HG03354 (cell line): ENCODE results near the gene ALDH3B1.

Source experiments
- ATAC-seq: cut with Tn5 transposase; IDR thresholded peaks from one replicate; pipeline ENCODE4 v1.9.1; 2021; ENCODE audit warnings: mild to moderate bottlenecking; ENCODE audit not compliant: unreplicated experiment, poor library complexity, severe bottlenecking

ALDH3B1 gene

DNA sequence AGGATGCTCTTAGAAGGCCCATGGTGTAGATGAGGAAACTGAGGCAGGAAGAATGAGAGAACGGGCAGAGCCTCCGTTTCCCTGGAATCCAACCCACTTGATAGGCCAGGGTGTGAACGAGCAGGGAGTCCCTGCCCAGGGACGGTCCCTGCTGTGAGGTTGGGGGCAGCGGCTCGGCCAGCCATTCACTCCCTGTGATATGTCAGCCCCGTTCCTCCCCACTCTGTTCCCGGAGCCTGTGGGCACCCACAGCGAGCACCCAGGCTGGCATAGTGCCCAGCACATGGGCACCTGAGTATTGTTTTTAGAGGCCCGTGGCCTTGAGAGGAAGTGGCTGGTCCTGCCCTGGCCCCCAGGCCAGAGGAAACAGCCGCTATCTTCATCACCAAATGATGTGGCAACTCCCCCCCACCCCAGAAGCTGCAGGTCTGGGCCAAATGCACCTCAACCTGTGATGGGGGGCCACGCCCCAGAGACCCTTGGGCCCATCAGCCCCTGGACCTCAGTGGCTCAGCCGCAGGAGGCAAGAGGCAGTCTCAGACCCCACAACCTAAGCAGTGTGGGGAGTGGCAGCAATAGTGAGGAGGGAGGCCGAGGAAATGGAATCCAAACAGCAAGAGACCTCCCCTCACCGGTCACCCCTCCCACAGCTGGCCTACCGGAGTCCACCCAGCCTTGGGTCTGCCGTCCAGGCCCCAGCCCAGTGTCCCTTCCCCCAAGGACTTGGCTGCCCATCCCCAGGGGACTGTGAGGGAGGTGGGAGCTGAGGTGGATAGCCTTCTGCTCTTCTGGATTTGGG lies 2.1 kb downstream of the ALDH3B1 start:
- ATAC-seq, result no peak

DNA sequence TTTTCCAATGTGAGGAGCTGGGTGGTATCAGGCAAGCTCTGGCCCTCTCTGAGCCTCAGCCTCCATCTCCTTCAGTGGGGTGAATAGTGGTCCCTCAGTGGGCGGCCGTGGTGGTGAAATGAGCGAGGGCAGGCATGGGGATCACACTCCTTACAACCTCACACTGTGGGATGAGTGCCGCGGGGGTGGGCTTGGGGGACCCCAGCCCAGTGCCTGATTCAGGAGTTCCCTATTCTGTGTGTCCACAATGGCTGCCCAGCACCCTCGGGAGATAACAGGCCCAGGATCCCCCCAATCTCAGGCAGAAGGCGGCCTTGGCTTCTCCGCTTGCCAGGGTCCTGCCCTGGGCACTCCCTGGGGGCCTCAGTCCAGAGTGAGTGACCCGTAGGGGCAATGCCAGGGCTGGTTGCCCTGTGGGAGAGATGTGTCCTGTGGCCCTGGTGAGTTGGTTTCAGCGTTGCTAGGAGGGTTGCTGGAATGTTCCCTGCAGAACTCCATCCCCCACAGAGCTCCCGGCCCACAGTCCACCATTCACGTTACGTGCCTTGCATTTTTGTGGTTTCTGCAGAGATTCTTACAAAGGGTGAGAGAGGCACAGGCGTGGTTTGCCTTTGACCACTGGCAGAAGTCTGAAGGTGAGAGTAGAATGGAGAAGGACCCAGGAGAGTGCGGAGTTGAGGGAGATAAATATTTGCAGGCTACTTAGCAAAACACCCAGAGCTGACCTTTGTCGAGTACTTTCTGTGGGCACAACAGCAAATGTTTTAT lies 2.9 kb downstream of the ALDH3B1 start:
- ATAC-seq, result no peak

DNA sequence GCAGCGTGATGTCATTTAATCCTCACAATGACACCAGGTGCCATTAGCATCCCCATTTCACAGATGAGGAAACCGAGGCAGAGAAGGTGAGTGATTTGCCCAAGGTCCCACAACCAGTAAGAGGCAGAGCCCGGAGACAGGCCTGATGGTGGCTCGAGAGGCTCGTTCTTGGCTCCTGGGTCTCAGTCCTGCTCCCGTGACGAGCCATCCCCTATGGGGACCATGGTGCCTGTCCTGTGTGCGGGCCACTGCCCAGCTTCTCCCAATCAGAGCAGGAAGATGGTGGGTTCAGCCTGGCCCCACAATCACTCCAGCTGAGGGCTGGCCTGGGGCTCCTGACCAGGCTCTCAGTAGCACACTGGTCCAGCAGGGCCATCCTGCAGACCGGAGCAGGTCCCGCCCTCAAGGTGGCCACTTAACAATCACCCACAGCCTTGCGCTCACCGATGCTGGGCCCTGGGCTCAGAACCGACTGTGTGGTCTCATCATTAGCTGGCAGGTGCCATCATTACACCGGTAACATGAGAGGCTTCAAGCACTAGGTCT lies 3.6 kb downstream of the ALDH3B1 start:
- ATAC-seq, result no peak

DNA sequence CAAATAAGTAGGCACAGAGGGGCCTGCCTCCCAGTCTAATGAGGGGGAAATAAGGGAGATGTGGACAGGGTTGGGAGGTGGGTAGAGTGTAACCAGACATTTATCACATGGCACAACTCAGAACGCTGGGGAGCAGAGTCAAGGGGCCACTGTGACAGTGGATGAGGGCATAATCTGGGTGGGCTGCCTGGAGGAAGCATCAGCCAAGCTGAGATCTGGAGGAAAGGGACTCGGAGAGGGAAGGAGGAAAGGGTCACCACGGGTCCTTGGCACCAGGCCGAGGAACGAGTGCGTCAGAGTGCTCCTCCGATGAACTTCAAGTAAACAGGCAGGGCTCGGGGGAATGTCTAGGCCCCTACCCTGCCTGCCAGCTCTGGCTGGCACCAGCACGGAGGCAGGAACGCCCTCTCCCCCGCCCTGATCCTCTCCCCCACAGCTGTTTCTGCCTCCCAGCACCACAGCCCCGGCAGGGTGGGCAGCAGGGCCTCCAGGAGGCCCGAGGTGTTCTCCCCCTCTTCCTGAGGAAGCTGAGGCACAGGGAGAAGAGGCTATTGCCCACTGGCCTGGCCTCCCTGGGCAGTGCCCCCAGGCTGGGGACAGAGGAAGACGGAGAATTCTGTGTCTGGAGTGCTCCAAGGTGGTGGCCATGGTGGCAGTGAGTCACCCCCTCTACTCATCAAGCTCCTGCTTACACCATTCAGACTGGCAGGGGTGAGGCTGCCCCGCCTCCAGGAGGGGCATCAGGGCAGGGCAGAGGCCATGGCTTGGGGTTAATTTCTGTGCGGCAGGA lies 4.2 kb downstream of the ALDH3B1 start:
- ATAC-seq, result no peak

DNA sequence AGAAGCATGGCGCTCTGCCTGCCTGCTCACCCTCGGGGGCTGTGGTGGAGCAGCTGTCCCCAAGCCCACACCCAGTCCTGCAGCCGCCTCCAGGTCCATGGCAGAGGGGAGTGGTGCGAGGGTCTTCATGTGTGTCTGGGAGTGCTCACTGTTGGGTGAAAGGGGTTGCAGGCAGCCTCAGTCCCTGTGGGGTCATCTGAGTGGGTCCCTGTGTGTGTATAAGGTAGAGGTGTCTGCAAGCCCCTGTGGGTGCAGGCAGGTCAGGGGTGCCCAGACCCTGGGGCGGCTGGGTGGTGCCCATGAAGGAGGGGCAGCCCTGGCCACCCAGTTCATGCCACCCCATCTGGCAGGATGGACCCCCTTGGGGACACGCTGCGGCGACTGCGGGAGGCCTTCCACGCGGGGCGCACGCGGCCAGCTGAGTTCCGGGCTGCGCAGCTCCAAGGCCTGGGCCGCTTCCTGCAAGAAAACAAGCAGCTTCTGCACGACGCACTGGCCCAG lies 4.9 kb downstream of the ALDH3B1 start:
- ATAC-seq, result no peak

DNA sequence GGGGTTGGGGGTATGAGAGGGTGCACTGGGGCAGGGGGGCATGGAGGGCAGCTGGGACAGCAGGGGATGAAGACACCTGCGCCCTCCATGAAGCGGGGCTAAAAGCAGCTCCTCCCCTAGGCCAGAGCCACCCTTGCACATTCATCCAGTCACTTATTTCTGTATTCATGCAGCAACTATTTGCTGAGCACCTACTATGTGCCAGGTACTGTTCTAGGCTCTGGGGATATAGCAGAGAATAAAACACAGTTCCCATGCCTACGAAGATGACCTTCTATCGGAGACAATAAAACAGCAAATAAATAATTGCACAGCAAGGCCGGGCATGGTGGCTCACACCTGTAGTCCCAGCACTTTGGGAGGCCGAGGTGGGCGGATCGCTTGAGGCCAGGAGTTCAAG lies 5.3 kb downstream of the ALDH3B1 start:
- ATAC-seq, result no peak

DNA sequence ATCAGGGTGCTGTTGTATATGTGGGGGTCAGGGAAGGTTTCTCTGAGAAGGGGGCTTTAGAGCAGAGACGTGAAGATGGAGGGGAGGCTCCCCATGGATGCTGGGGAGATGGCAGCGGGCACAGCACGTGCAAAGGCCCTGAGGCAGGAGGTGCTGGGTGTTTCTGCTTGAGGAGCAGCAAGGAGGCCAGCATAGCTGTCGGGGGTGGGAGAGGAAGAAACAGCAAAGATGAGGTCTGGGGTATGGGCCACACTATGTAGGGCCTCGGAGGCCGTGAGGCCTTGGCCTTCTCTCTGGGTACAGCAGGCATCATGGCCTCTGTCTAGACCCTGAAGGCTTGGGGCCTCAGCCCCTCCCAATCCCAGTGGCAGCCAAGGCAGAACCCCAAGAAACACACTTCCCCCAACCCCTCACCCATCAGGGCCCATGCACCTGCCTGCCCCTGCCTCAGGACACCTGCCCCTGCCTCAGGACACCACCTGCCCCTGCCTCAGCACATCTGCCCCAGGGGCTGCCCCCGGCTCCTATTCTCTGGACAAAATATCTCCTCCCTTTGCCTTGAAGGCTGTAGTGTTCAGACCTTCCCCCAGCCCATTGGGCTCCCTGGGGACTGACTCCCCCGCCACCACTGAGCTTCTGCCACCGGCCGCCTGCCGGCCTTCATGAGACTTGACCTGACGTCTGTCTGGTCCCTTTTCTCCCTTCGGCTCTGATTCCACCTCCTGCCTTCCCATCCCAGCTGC lies 6.2 kb downstream of the ALDH3B1 start:
- ATAC-seq, result no peak

DNA sequence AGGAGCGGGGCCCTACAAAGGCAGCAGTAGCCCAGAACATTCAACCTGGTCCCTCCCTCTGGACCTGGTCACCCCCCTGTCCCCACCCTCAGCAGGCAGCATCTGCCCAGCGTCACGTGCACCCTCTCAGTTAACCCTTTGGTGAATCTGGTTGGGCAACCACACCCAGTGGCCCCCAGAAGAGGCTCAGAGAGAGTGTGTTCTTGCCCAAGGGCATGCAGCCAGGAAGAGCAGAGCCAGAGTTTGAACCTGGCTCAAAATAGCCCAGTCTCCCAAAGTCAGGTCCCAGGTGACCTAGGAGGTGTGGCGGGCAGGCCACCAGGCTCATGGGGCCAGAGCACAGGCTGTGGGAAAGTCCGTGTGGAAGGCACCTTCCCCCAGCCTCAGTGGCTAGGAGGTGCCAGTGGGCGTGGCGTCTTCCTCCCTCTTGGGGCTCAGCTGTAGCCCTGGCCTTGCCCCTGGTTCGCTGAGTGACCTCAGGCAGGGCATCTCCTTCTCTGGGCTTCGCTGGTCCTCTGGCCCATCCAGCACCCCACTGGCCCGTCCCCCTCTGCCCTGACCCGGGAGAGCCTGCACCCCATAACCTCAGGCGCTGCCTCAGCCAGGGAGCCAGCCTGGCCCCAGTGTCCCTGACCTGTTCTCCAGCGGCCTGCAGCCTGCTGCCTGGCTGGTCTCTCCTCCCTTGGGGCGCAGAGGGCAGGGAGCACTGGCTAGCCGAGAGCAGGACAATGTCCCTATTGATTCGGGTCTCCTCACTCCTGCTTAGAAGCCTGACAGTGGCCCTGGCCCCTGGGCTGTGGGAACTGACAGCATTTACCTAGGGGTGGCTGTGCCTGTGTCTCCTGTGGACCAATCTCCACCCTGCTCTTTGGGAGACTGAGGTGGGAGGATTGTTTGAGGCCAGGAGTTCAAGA lies 7.0 kb downstream of the ALDH3B1 start:
- no peak for ATAC-seq

DNA sequence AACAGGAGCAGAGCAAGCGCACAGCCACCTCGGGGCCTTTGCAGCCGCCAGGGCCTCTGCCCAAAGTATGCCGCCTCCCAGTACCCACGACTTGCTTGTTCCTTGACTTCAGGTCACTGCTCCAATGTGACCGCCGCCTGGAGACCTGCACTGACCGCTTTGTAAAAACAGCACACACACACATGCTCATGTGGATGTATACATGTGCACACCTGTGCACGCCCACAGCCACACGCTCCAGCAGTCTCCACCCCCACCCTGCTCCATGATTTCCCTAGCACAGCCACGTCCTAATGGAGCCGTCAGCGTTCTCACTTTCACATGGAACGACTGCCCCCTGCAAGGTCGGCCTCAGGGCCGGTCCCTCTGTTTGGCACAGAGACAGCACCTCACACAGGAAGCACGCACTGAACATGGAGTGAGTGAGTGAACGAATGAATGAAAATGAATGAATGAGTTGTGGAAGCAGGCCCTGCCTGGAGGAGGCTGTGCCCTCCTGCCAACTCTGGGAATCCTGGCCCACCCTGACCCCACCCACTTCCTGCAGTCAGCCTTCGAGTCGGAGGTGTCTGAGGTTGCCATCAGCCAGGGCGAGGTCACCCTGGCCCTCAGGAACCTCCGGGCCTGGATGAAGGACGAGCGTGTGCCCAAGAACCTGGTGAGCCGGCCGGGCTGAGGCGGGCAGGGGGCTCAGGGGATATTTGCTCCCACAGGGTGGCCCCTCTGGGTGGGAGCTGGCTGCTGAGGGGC lies 8.0 kb downstream of the ALDH3B1 start:
- no peak for ATAC-seq

DNA sequence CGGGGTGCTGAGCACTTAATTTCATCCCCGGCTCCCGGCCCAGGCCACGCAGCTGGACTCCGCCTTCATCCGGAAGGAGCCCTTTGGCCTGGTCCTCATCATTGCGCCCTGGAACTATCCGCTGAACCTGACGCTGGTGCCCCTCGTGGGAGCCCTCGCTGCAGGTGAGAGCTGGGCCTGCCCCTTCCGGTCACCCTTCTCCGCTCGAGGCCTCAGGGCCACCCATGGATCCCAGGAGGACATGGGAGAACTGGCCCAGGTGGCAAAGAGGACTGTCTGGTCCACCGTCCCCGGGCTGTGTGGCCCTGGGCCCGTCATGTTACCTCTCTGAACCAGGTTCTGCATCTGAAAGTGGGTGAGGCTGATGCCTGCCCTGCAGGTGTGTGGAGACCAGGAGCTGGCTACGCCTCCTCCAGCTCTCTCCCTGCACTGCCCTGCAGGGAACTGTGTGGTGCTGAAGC lies 8.6 kb downstream of the ALDH3B1 start:
- ATAC-seq, result no peak

DNA sequence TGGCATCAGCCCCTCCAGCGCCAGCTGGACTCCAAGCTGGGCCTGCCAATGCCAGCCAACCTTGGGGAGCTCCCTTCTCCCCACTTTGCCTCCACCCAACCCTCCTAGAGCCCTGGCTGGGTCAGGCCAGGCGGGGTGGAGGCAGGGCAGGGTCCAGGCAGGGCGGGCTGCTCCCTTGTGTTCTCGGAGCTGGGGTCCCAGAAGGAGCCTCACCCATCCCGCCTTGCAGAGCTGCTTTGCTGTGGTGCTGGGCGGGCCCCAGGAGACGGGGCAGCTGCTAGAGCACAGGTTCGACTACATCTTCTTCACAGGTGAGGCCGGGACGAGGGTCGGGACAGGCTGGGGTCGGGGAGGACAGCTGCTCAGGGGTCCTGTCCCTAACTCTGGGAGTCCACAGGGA lies 9.4 kb downstream of the ALDH3B1 start:
- no peak for ATAC-seq

DNA sequence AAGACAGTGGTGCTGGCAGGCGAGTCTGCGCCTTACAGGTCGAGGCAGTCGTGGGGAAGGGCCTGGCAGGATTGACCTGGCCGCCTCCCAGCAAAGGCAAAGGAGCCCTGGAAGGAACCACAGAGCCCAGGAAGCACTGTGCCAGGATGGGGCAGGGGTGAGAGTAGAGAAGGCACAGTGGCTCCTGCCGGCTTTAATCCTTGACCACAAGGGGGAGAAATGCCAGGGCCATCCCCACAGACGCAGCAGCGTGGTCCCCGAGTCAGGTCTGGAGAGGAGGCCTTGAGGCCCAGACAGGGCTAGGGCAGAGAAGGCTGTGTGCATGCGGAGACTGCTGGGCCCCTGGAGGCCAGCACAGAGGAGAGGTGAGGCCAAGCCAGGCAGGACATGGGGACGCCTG lies 10.4 kb downstream of the ALDH3B1 start:
- ATAC-seq, result no peak

DNA sequence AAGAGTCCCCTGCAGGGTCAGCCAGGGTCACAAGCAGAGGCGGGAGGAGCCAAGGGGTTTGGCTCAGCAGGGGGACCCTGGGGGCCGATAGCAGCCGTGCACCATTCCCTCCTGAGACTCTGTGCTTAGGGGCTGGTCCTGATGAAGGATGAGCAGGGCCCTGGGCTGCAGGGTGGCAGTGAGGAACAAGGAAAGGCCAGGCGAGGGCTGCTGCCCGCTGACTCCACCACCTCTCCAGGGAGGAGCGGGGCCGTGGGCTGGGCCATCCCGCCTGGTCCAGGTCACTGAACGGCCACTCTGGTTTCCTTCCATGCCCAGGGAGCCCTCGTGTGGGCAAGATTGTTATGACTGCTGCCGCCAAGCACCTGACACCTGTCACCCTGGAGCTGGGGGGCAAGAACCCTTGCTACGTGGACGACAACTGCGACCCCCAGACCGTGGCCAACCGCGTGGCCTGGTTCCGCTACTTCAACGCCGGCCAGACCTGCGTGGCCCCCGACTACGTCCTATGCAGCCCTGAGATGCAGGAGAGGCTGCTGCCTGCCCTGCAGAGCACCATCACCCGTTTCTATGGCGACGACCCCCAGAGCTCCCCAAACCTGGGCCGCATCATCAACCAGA lies 11.2 kb downstream of the ALDH3B1 start:
- ATAC-seq, result no peak

DNA sequence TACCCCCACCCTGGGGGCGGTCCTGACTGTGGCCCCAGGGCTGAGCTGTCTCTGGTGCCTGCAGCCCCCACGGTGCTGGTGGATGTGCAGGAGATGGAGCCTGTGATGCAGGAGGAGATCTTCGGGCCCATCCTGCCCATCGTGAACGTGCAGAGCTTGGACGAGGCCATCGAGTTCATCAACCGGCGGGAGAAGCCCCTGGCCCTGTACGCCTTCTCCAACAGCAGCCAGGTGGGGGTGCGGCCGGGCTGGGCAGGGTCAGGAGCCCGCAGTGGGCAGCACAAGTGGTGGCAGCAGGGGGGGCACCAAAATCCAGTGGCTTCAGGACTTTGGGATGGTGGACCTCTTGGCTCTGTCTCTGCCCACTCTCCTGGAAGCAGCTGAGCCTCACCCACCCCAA lies 12.4 kb downstream of the ALDH3B1 start:
- ATAC-seq, result no peak

DNA sequence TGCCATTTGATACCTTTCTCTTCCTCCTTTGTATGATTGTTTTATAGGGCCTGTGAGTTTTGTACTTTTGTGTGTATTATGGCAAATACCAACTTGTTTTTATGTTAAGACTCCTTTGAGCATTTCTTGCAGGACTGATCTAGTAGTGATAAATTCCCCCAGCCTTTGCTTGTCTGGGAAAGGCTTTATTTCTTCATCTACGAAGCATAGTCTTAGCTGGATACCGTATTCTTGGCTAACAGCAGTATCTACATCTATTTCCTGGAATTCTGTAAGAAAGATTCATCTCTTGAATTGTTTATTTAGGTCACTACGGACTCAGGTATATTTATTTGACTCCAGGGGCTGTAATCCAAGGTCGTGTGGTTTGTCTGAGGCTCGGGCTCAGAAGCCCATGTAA lies 14.4 kb downstream of the ALDH3B1 start:
- ATAC-seq, result no peak

DNA sequence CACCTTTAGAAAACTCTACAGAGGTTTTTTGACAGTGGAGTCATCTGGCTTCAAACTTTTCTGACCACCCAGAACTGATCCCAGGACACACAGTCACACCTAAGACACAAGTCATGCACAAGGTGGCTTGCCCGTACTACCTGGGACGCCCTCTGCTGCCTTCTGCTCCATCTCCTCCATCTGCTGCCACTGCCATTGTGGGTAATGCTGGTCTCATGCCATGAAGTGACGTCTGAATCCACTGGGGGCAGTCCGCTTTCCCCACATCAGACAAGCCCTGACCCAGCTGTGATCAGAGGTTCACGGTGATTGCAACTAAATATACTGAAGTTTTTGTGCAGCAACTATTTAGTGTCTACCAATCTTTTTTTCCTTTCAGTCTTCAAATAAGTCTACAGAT lies 14.9 kb downstream of the ALDH3B1 start:
- ATAC-seq, result no peak

DNA sequence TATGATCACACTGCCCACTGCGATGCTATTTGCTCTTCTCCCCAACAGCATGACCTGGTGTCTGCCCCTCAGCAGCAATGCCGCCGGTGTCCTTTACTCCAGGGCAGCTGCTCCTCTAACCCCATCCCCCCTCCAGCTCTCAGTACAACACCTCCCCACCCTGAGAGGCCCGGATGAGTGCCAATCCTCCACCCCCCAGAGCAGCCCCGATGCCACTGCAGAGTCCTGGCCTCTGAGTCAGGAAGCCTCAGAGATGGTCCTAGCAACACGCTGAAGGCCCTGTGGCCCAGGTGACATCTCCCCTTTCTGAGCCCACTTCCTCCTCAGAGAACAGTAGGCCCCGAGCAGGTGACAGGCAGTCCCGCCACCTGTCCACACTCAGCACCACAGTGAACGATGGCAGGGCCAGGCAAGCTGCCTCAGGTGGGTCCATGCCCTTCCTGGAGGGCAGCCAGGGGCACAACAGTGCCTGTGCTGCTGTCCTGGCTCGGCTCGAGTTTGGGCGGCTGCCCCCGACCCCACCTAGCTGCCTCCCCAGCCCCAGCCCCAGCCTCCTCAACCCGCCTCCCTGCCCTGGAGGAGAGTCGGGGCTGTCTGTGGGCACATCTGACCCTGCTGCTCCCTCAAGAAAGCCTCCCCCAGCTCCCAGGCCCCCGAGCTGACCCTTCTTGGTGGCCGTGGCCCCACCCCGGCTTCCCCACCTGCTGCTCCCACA lies 16.4 kb downstream of the ALDH3B1 start:
- ATAC-seq, result no peak
